Memory B cell (primary cell): ENCODE measurements around the gene RREB1.
A peak's percentile ranks its signal among the peaks of the same experiment; 100 is the strongest.
"Not testable (repeated sequence)": the region's sequence is repeated elsewhere in the genome, so short reads cannot be mapped to it uniquely, and the experiment has no call there.

Experiments used
- ATAC-seq: fragments of 150-1000 bp; cut with Tn5 transposase; 2 replicates; pipeline ENCODE4 v1.10.0; 2021; ENCODE audit warnings: low read depth, mild to moderate bottlenecking, moderate library complexity
- DNase-seq, 2 donors: peaks; one replicate each; pipeline ENCODE4 v3.0.0; 2022; ENCODE audit warnings: low spot score in 2 of 2
- H3K27ac Mint-ChIP-seq: one replicate; pipeline ENCODE4 v1.8.0; 2022; ENCODE audit warnings: mild to moderate bottlenecking, moderate library complexity, mixed read lengths
- H3K27me3 Mint-ChIP-seq: one replicate; pipeline ENCODE4 v1.8.0; 2022; ENCODE audit warnings: mixed read lengths
- H3K36me3 Mint-ChIP-seq: one replicate; pipeline ENCODE4 v1.8.0; 2022; ENCODE audit warnings: mild to moderate bottlenecking, mixed read lengths
- H3K4me1 Mint-ChIP-seq: one replicate; pipeline ENCODE4 v1.8.0; 2022; ENCODE audit warnings: mixed read lengths
- H3K4me3 Mint-ChIP-seq: one replicate; pipeline ENCODE4 v1.8.0; 2022; ENCODE audit warnings: mild to moderate bottlenecking, moderate library complexity, mixed read lengths
- H3K9me3 Mint-ChIP-seq: one replicate; pipeline ENCODE4 v1.8.0; 2022; ENCODE audit warnings: mixed read lengths

The RREB1 gene

DNA sequence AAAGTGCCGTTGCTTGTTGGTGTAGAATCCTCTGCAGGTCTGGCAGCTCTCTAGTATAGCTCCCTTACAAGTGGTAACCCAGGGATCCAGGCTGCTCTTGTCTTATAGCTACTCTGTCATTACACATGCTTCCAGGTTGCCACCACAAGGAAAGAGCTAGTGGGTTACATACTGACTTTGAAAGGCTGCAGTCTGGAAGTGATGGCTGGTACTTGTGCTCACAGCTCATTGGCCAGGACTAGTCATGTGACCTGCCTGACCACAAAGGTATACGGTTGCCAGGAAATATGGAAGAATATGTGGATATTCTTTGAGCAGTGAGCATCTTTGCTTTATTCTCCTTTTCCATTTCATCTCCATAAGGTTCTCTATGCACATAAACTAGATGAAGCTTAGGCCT is 46.0 kb downstream of the RREB1 start:
- H3K27ac Mint-ChIP-seq: peak overlapping the region; percentile 94
- no peaks in the 10 kb centered on the region for H3K27me3 Mint-ChIP-seq
- ATAC-seq: no peak
- H3K36me3 Mint-ChIP-seq: peaks cover 6% of the 10 kb centered on the region
- no peak overlapping the region for H3K4me3 Mint-ChIP-seq
- no peaks in the 10 kb centered on the region for H3K9me3 Mint-ChIP-seq
- H3K4me1 Mint-ChIP-seq: peaks cover 64% of the 10 kb centered on the region
- no peak for DNase-seq

DNA sequence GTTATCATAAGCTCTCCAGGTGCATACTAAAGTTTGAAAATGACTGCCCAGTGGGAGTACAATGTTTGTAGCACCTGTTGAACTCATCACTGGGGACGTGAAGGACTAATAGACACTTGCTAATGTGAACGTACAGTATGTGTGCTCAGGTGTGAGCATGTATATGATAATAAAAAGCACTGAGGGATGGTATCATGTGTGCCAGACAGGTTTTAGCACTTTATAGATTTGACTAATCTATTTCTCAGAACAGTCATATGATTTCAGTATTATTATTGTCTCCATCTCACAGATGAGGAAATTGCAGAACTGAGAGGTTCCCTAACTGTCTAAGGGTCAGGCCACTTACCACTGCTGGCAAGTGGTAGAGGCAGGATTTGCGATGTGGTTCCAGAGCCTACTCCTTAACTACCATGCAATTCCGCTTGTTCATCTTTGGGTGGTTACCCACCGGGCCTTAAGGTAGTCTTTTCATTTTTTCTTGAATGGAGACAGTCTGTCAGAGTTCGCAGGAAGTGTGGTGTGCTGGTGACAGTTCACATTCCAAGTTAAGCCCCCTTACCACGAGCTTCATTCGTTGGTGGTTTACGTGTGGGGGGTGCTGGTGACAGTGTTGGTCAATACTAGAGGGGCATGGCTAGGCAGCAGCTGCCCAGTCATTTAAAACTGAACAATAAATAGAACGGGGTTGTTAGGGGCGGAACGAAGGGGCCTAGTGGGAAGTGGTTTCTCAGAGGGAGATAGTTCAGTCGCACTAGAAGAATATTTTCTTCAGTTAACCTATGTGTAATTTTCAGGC is 46.8 kb downstream of the RREB1 start:
- peaks cover 67% of the 10 kb centered on the region for H3K4me1 Mint-ChIP-seq
- H3K27me3 Mint-ChIP-seq: no peaks in the 10 kb centered on the region
- DNase-seq: no peak
- H3K27ac Mint-ChIP-seq: peak overlapping the region; percentile 94
- no peaks in the 10 kb centered on the region for H3K9me3 Mint-ChIP-seq
- peaks cover 6% of the 10 kb centered on the region for H3K36me3 Mint-ChIP-seq
- ATAC-seq: peak; percentile 81
- H3K4me3 Mint-ChIP-seq: peak overlapping the region; percentile 63

- Mint-ChIP-seq H3K27me3 (no peaks in the 10 kb centered on the region), H3K4me3 (peak overlapping the region; percentile 77), H3K27ac (peak overlapping the region; percentile 94), H3K9me3 (no peaks in the 10 kb centered on the region), H3K36me3 (peaks cover 6% of the 10 kb centered on the region), H3K4me1 (peaks cover 65% of the 10 kb centered on the region)
- DNase-seq: no peak
- ATAC-seq: no peak
These were observed 48.3 kb downstream of the RREB1 start for GRCh38 chr6:7155871-7156579.

GRCh38 chr6:7156643-7157278 is 49.0 kb downstream of the RREB1 start:
- H3K27ac Mint-ChIP-seq: peak overlapping the region; percentile 94
- no peak for ATAC-seq
- H3K36me3 Mint-ChIP-seq: peaks cover 8% of the 10 kb centered on the region
- no peak for DNase-seq
- H3K4me3 Mint-ChIP-seq: peak overlapping the region; percentile 77
- H3K27me3 Mint-ChIP-seq: no peaks in the 10 kb centered on the region
- peaks cover 67% of the 10 kb centered on the region for H3K4me1 Mint-ChIP-seq
- no peaks in the 10 kb centered on the region for H3K9me3 Mint-ChIP-seq

GRCh38 chr6:7157307-7157706 is 49.5 kb downstream of the RREB1 start:
- H3K4me1 Mint-ChIP-seq: peaks cover 67% of the 10 kb centered on the region
- ATAC-seq, H3K4me3 Mint-ChIP-seq, H3K9me3 Mint-ChIP-seq, H3K27ac Mint-ChIP-seq, H3K27me3 Mint-ChIP-seq, H3K36me3 Mint-ChIP-seq, DNase-seq: not testable (repeated sequence)

DNA sequence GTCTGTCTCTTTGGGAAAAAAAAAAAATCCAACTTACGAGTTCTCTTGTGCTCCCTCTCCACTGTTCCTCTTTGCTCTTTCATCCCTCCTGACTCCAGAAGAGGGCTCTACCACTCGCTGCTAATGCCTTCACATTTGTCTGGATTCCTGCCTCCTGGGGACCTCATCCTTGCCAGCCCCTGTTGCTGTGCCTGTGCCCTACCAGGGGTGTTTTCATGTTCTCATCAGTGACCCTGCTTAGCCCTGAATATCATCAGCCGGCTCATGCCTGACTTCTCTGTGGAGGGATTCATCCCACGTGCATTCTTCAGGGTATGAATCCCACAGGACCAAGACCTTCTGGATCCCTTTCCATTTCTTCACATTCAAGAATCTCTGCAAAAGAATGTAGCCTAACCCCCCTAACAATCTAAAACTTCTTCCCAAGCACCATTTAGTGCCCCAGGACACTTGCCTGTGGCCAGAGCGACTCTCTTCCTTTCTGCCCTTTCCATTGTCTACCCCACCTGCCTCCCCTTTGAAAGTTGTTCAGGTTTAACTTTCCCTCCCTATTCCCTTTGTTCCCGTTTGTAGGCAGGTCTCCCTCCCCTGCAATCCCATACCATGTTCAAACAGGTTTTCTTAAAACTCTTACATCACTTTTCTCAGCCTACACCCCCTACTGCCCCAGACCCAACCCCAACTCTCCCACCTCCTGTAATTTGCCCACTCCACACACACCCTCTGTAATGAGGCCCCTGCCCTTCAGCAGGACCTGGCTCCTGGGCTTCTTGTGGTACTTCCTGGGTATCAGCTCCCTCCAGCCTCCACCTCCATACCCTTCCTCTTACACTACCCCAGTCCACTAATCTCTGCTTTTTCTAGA is 50.2 kb downstream of the RREB1 start:
- H3K4me3 Mint-ChIP-seq: peak overlapping the region; percentile 39
- H3K4me1 Mint-ChIP-seq: peaks cover 64% of the 10 kb centered on the region
- peak overlapping the region; percentile 75 for H3K27ac Mint-ChIP-seq
- peaks cover 11% of the 10 kb centered on the region for H3K36me3 Mint-ChIP-seq
- no peaks in the 10 kb centered on the region for H3K9me3 Mint-ChIP-seq
- no peaks in the 10 kb centered on the region for H3K27me3 Mint-ChIP-seq
- DNase-seq (no peak), ATAC-seq (no peak)

DNA sequence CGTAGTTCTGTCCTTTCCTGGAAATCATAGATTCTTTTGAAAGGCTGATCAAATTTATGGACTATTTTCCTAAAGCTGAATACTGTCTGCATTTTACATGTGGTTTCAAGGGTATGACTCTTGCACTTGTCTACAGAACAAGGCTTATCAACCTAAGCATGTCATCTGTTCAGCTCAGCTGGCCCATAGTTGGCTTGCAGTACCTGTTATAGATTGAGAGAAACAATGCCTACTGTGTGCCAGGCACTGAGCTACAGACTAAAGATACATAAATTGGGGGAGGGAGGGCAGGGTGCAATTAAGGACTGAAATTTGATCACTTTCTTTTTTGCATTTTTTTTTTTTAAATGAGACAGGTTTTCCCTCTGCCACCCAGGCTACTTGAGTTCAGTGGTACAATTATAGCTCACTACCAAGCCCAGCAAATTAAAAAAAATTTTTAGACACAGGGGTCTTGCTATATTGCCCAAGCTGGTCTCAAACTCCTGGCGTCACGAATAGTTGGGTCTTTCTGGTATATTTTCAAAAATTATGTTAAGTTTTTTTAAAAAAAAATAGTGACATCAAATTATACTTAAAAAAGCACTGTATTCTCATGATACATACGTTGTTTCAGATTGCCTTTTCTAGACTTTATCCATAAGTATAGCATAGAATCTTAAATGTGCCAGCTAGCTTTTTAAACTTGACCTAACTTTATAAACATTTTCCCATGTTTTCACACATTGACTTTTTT is 52.2 kb downstream of the RREB1 start:
- Mint-ChIP-seq H3K27ac (no peak overlapping the region), H3K9me3 (no peaks in the 10 kb centered on the region), H3K4me1 (peaks cover 58% of the 10 kb centered on the region), H3K4me3 (no peak overlapping the region), H3K36me3 (peaks cover 11% of the 10 kb centered on the region), H3K27me3 (no peaks in the 10 kb centered on the region)
- no peak for ATAC-seq
- DNase-seq: no peak

- H3K4me3 Mint-ChIP-seq: no peak overlapping the region
- peaks cover 11% of the 10 kb centered on the region for H3K36me3 Mint-ChIP-seq
- no peaks in the 10 kb centered on the region for H3K27me3 Mint-ChIP-seq
- no peak for ATAC-seq
- no peak overlapping the region for H3K27ac Mint-ChIP-seq
- no peak for DNase-seq
- peaks cover 55% of the 10 kb centered on the region for H3K4me1 Mint-ChIP-seq
- H3K9me3 Mint-ChIP-seq: no peaks in the 10 kb centered on the region
These were observed 53.5 kb downstream of the RREB1 start for GRCh38 chr6:7161253-7161623.

GRCh38 chr6:7161845-7162244 is 54.1 kb downstream of the RREB1 start:
- DNase-seq (no peak), ATAC-seq (no peak)
- H3K4me3 Mint-ChIP-seq: no peak overlapping the region
- peaks cover 52% of the 10 kb centered on the region for H3K4me1 Mint-ChIP-seq
- H3K9me3 Mint-ChIP-seq: no peaks in the 10 kb centered on the region
- no peaks in the 10 kb centered on the region for H3K27me3 Mint-ChIP-seq
- H3K36me3 Mint-ChIP-seq: peaks cover 12% of the 10 kb centered on the region
- no peak overlapping the region for H3K27ac Mint-ChIP-seq

GRCh38 chr6:7163661-7164071 is 55.9 kb downstream of the RREB1 start:
- Mint-ChIP-seq H3K9me3 (no peaks in the 10 kb centered on the region), H3K36me3 (peaks cover 7% of the 10 kb centered on the region), H3K27me3 (no peaks in the 10 kb centered on the region), H3K4me1 (peaks cover 43% of the 10 kb centered on the region), H3K4me3 (no peak overlapping the region), H3K27ac (no peak overlapping the region)
- DNase-seq (no peak), ATAC-seq (no peak)

DNA sequence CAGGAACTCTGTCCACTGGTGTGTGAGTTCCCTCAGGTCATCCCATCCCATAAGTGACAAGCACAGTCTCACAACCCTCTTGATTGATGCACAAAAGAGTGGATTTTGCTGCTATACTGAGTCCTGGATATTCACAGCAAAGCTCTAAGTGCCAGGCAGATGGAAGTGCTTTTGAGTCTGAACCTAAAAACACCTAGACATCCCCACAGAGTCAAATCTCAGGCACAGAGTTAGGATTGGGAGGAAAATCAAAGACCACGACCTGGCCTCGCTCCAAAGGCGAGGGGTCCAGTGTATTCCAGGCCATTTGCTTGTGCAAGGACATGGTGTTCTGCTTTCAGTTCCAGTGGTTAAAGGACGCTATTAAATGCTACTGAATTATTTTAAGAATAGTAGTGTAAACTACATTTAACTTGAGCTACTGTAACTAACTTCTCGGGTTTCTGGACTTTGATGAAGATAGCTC is 56.8 kb downstream of the RREB1 start:
- DNase-seq (no peak), ATAC-seq (no peak)
- Mint-ChIP-seq H3K27ac (no peak overlapping the region), H3K36me3 (peaks cover 7% of the 10 kb centered on the region), H3K4me3 (no peak overlapping the region), H3K4me1 (peaks cover 47% of the 10 kb centered on the region), H3K9me3 (no peaks in the 10 kb centered on the region), H3K27me3 (no peaks in the 10 kb centered on the region)

GRCh38 chr6:7165002-7165889 is 57.5 kb downstream of the RREB1 start:
- Mint-ChIP-seq H3K4me3 (no peak overlapping the region), H3K4me1 (peaks cover 51% of the 10 kb centered on the region), H3K36me3 (peaks cover 7% of the 10 kb centered on the region), H3K27ac (no peak overlapping the region), H3K27me3 (no peaks in the 10 kb centered on the region), H3K9me3 (no peaks in the 10 kb centered on the region)
- no peak for DNase-seq
- no peak for ATAC-seq
